GM19328 (cell line): ENCODE results near the gene PPARD.
"Not testable (repeated sequence)": the region's sequence is repeated elsewhere in the genome, so short reads cannot be mapped to it uniquely, and the experiment has no call there.

Experiments
- ATAC-seq: cut with Tn5 transposase; IDR thresholded peaks from one replicate; pipeline ENCODE4 v1.9.1; 2021; ENCODE audit warnings: mild to moderate bottlenecking, moderate library complexity; ENCODE audit not compliant: unreplicated experiment

PPARD gene

DNA sequence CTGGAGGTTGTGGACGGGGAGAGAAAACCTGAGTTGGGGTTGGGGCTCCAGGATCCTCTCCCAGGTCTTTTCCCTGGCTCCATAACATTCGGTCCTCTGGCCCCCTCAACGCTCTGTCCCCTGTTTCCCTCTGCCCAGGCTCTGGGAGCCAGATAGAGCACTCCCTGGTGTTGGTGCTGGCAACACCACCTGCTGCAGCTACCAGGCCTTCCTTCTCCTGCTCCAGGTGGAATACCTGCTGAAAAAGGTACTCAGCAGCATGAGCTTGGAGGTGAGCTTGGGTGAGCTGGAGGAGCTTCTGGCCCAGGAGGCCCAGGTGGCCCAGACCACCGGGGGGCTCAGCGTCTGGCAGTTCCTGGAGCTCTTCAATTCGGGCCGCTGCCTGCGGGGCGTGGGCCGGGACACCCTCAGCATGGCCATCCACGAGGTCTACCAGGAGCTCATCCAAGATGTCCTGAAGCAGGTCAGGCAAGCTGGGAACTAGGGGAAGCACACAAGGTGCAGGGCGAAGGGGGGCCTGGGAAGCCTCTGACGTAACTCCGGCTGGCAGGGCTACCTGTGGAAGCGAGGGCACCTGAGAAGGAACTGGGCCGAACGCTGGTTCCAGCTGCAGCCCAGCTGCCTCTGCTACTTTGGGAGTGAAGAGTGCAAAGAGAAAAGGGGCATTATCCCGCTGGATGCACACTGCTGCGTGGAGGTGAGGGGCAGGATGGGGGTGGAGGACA lies 30.1 kb upstream of the PPARD start:
- no peak for ATAC-seq

DNA sequence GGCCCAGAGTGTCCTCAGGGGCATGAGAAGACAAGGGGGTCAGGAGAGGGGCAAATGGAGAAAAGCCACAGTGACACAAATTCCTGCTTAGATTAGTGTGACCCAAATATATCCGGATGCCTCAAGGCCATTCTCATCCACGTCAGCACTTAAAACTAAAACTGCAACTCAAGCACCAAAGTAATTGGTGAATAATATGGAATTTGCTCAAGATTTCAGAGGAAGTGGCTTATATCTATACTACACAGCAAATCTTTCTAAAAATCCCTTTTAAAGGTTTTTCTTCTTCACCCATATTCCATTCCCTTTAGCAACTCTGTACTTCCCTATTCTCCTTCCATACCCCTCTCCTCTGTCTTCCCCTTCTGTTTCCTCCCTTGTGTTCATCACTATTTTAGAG lies 29.6 kb upstream of the PPARD start:
- no peak for ATAC-seq

DNA sequence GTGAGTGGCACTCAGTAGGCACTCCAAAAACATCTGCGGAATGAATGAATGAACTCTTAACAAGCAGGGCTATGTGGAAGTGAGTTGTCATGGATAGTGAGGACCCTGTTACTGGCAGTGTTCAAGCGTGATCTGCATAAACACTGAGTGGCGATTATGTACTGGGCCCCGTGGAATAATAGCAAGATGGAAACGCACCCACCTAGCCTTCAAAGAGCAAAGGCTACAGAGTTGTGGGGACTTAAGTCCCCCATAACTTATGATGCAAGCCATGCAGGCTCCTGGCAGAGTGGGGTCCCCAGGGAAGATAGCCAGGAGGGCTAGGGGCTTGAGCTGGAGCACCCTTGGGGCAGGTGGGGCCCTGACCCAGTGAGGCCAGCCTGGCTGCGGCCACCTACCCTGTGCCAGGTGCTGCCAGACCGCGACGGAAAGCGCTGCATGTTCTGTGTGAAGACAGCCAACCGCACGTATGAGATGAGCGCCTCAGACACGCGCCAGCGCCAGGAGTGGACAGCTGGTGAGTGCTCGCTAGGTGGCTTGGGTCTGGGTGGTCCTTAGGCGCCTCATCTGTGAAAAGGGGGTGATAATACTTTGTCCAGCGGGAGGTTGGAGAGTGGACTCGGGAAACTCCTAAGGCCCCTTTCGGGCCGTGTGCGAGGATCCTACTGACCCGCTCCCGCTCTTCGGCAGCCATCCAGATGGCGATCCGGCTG lies 24.7 kb upstream of the PPARD start:
- no peak for ATAC-seq

DNA sequence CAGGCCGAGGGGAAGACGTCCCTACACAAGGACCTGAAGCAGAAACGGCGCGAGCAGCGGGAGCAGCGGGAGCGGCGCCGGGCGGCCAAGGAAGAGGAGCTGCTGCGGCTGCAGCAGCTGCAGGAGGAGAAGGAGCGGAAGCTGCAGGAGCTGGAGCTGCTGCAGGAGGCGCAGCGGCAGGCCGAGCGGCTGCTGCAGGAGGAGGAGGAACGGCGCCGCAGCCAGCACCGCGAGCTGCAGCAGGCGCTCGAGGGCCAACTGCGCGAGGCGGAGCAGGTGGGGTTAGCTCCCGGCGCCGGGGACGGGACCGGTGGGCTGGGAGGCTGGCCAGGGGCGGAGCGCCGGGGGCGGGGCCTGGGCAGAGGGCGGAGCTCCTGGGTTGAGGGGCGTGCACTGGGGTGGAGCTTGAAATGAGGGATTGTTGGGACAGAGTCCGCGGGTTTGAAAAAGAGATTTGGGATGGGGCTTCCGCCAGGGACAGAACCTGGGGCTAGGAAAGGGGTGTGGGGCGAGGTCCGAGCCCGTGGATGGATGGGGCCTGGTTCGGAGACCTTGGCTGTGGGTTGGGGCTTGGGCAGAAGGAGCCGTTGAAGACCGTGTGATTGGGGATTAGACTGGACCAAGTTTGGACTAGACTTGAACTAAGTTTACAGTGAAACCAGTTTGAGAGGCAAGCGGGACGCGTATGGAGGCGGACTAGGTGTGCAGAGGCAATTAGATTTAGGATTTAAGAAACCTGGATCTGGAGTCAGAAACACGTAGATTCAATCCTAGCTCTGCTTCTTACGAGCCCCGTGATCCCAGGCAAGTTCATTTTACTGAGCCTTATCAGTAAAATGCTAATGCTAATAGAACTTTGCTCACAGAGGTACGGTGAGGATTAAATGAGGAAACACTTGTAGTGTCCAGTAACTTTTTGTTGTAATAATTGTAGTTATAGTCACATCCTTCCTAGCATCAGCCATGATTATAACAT lies 23.9 kb upstream of the PPARD start:
- ATAC-seq, result no peak

DNA sequence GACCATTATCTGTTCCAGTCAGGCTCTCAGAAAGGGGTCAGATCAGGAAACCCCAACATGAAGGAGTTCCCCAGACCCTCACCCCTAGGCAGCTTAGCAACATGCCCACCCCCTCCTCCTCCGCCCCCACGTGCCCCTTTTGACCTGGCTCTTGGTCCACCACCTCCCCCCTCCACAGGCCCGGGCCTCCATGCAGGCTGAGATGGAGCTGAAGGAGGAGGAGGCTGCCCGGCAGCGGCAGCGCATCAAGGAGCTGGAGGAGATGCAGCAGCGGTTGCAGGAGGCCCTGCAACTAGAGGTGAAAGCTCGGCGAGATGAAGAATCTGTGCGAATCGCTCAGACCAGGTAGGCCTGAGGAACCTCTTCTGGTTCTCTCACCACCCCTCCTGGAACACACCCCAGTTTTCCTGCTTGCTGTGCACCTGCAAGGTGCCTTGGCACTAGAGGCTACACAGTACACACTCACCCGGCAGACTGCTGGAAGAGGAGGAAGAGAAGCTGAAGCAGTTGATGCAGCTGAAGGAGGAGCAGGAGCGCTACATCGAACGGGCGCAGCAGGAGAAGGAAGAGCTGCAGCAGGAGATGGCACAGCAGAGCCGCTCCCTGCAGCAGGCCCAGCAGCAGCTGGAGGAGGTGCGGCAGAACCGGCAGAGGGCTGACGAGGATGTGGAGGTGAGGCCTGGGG lies 22.9 kb upstream of the PPARD start:
- no peak for ATAC-seq

DNA sequence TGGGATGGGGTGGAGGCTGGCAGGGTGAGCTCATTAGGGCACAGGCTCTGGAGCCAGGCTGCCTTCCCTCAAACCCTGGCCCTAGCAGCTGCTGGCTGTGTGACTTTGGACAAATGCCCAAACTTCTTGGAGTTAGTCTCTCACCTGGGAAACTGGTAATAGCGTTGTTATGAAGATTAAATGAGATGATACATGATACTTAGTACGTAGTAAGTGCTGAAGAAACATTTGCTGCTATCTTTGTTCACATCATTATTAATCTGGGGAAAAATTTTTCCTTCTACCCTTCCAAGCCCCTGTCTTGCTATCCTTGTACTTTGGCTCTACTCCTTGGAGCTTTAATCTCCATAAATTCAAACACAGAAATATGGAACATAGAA lies 22.3 kb upstream of the PPARD start:
- no peak for ATAC-seq

DNA sequence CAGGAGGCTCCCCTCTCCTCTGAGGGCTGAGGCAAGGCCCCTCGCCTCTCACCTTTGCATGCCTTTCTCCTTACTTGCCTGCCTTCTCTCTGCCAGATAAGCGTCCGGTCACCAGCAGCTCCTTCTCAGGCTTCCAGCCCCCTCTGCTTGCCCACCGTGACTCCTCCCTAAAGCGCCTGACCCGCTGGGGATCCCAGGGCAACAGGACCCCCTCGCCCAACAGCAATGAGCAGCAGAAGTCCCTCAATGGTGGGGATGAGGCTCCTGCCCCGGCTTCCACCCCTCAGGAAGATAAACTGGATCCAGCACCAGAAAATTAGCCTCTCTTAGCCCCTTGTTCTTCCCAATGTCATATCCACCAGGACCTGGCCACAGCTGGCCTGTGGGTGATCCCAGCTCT lies 21.3 kb upstream of the PPARD start:
- no peak for ATAC-seq

DNA sequence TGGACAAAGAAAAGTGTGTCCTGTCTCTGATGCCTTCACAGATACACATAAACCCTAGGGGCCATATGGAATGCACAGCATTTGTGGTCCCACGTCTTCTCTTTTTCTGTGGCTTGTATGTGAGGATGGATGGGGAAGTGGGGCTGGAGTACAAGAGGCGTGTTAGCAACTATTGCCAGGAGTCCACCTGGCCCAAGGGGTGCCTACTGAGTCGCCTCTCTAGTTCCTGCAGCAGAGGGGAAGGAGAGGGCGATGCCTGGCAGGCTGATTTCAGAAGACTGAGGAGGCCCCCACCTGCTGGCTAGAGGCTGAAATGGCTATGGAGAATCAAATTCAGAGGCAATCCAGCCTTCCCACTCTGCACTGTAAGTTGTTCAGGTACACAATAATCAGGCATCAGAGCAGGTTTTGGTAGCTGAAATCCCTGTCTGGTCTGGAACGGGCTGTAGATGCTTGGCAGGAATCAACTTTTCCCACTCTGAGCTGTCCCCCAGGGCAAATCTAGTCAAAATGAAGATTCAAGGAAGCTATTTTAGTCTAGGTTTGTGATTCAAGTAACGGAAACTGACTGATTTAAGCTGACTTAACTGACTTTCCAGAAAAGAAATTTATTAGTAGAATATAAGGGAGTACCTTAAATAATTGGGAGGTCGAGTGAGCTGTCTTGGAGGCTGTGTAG lies 14.9 kb upstream of the PPARD start:
- no peak for ATAC-seq

DNA sequence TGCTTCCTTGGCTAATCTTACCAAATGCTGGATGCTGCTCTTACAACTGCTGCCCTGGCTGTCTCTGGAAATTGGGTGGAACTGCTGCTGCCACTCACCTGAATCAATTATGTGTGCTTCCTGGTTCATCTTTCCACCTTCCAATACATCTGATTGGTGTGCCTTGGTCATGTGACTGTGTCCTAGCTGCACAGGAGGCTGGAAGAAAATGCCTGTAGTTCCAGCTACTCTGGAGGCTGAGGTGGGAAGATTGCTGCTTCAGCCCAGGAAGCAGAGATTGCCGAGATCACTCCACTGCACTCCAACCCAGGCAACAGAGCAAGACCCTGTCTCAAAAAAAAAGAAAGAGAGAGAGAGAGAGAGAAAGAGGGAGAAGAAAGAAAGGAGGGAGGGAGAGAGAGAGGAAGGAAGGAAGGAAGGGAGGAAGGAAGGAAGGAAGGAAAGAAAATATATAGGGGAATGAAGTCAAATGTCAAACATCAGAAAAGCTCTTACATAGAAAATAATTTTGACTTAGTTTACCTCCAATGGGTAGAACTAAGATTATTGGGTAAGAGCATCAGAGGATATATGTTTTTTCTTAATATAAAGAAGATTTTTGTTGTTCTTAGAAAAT lies 14.1 kb upstream of the PPARD start:
- ATAC-seq, result no peak

DNA sequence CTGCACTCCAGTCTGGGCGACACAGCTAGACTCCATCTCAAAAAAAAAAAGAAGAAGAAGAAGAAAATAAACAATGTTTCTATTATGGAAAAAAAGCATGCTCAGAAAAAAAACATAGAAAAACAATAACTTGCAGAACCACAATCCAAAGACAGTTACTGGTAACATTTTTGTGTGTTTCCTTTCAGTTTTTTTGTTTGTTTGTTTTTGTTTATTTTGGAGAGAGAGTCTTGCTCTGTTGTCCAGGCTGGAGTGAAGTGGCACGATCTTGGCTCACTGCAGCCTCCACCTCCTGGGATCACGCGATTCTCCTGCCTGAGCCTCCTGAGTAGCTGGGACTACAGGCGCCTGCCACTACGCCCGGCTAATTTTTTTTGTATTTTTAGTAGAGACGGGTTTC lies 13.4 kb upstream of the PPARD start:
- ATAC-seq, result not testable (repeated sequence)

DNA sequence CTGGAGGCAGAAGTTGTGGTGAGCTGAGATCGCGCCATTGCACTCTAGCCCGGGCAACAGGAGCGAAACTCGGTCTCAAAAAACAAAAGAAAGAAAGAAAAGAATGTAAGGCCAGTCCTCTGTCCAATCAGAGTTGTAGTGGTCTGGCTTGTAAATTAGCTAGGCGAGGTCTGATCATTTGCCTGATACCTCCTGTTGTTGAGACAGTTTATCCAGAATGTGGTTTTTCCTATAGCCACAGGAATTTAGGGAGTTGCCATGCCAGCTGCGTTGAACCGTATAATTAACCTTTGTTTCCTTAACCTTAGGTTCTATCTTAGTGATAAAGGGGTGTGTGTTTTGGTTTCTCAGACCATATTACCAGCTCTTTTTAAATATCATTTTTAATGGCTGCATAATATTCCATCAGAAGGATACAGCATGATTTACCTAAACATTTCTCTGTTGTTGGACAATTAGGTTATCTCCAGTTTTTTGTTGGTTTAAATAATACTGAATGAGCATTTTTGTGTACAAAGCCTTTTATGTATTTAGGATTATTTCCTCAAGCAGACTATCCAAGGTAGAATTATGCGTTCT lies 11.7 kb upstream of the PPARD start:
- no peak for ATAC-seq

DNA sequence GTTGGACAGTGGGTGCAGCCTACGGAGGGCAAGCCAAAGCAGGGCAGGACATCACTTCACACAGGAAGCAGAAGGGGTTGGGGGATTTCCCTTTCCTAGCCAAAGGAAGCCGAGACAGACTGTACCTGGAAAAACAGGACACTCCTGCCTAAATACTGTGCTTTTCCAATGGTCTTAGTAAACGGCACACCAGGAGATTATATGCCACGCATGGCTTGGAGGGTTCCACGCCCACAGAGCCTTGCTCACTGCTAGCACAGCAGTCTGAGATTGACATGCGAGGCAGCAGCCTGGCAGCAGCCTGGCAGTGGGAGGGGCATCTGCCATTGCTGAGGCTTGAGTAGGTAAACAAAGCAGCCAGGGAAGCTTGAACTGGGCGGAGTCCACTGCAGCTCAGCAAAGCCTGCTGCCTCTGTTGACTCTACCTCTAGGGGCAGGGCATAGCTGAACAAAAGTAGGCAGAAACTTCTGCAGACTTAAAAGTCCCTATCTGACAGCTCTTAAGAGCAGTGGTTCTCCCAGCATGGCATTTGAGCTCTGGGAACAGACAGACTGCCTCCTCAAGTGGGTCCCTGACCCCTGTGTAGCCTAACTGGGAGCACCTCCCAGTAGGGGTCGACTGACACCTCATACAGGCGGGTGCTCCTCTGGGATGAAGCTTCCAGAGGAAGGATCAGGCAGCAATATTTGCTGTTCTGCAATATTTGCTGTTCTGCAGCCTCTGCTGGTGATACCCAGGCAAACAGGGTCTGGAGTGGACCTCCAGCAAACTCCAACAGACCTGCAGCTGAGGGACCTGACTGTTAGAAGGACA lies 10.1 kb upstream of the PPARD start:
- ATAC-seq, result not testable (repeated sequence)

DNA sequence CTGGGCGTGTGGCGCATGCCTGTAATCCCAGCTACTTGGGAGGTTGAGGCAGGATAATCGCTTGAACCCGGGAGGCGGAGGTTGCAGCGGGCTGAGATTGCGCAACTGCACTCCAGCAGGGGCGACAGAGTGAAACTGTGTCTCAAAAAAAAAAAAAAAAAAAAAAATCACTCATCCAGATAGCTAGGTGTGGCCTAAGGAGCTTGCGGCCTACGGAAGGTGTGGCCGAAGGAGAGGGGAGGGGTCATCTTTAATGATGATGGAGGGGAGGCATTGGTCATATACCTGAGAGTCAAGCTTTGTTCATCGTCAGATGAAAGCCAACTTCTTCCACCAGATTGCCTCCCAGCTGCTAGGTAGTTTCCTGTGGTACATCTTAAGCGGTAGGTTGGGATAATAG lies 801 bp upstream of the PPARD start:
- no peak for ATAC-seq

DNA sequence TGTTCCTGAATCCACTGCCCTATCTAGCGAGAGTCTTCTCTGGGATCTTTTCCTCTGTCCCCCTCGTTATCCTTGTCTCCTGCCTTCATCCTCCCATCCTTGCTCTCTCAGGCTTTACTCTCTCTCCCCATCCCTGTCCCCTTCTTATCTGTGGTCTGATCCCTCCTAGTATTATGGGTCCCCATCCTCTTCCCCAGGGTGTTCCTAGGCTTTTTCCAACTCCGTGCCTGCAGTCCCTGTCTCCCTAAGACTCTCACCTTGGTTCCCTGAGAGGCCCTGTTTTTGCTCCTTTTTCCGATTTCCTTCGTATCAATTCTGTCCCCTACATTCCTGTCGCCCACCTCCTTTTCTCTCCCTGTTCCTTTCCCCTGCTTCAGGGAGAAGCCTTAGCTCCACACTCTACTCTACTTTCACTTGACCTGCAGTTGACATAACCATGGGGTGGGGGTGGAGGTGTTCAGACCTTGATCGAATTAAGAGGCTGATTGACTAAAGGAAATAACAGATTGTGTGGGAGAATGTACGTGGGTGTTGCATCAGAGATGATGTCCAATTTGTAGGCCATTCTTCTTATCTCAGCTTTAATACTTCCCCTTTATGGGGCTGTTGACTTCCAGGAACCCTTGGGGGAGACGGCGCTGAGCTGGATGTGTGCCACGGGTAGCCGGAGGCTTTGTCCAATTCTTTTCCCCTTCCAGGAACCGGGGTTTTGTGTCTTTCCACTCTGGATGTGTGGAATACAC lies 905 bp downstream of the PPARD start:
- no peak for ATAC-seq

DNA sequence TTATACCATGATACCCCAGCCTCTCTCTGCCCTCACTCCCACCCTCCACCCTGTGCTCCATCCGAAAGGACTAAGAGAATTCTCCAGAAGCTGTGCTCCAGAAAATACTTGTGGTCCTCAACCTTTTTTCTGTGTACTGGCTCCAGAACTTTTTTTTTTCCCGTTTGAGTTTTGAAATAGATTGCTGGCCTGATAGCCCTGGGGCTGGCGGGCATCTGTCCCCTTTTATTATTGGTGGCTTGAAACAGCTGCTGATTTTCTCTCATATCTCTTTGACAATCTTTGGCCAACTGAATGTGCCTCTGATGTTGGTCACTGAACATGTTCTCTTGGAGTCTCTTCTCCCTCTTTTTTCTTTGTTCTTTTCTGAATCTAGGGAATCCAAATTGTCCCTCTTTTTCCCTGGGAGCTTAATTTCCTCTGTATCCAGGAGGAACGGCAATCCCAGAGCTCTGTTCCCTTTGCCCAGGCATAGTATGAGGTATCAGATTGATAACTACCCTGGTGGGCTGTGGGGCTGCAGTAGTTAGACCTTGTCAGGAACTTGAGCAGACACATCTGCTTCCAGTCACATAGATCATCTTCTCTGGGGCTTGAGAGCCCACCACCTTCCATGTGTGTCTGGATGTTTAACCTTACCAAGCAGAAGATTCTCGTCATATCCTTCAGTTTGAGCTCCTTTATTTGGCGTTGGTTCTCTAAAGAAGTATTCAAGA lies 1.6 kb downstream of the PPARD start:
- no peak for ATAC-seq

DNA sequence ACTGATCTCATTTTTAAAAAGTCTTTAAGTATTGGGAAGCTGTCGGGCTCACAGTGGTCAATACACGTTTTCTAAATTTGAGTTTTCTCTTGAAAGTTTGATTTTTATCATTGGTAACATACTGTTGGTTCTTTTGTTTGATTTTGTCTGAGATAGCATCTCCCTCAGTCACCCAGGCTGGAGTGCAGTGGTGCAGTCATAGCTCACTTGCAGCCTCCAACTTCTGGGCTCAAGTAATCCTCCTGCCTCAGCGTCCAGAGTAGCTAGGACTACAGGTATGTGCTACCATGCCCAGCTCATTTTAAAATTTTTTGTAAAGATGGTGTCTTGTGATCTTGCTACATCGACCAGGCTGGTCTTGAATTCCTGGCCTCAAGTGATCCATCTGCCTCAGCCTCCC lies 9.1 kb downstream of the PPARD start:
- ATAC-seq, result no peak

DNA sequence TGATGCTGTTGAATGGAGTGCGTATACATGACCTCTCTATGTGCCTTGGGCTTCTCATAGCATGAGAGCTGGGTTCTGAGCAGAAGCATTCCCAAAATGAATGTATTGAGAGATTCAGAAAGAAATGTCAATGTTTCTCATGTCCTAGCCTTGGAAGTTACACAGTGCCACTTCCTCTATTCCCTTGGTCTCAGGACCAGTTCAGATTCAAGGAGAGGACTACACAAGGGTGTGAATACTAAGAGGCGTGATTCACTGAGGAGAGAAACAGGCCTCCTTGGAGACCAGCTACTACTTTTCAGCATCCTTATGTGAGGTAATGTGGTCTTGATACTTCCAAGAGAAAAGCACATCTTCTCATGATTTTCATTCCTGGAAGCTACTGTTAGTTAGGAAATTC lies 10.4 kb downstream of the PPARD start:
- ATAC-seq, result no peak
